HUES6 (cell line): ENCODE measurements around the gene CFB.
A peak's percentile ranks its signal among the peaks of the same experiment; 100 is the strongest.

Source experiments
- H3K27ac ChIP-seq: 2 replicates; pipeline ENCODE4 v1.7.0; 2013; ENCODE audit warnings: low read depth, mild to moderate bottlenecking, low read length, inconsistent platforms
- H3K27me3 ChIP-seq: 2 replicates; pipeline ENCODE4 v1.6.1; 2013; ENCODE audit warnings: low read length; ENCODE audit not compliant: control insufficient read depth, insufficient read depth
- H3K36me3 ChIP-seq: 2 replicates; pipeline ENCODE4 v1.6.1; 2013; ENCODE audit warnings: low read length; ENCODE audit not compliant: control insufficient read depth, insufficient read depth
- H3K4me1 ChIP-seq: 2 replicates; pipeline ENCODE4 v1.6.1; 2013; ENCODE audit warnings: low read length; ENCODE audit not compliant: control insufficient read depth, insufficient read depth
- H3K4me3 ChIP-seq: 2 replicates; pipeline ENCODE4 v1.5.1; 2013; ENCODE audit warnings: low read depth, low read length
- H3K9ac ChIP-seq: one replicate; pipeline ENCODE4 v1.6.1; 2013; ENCODE audit warnings: mild to moderate bottlenecking, low read length
- H3K9me3 ChIP-seq: 2 replicates; pipeline ENCODE4 v1.6.1; 2013; ENCODE audit warnings: low read depth, low read length; ENCODE audit not compliant: control insufficient read depth, insufficient read depth

Gene CFB

DNA sequence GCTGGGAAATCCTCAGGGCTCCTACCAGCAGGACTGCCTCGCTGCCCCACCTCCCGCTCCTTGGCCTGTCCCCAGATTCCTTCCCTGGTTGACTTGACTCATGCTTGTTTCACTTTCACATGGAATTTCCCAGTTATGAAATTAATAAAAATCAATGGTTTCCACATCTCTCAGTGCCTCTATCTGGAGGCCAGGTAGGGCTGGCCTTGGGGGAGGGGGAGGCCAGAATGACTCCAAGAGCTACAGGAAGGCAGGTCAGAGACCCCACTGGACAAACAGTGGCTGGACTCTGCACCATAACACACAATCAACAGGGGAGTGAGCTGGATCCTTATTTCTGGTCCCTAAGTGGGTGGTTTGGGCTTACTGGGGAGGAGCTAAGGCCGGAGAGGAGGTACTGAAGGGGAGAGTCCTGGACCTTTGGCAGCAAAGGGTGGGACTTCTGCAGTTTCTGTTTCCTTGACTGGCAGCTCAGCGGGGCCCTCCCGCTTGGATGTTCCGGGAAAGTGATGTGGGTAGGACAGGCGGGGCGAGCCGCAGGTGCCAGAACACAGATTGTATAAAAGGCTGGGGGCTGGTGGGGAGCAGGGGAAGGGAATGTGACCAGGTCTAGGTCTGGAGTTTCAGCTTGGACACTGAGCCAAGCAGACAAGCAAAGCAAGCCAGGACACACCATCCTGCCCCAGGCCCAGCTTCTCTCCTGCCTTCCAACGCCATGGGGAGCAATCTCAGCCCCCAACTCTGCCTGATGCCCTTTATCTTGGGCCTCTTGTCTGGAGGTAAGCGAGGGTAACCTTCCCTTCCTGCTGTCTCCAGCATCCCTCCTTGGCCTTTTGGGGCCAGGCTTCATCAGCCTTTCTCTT is at the start of gene CFB:
Gene CFB, plus strand, starts transcription at position 589 of the 863 bp plus-strand sequence. Its CDS starts 127 bp downstream, at position 716.
- Histone ChIP-seq H3K27me3 (peaks cover 43% of the 10 kb centered on the region), H3K4me1 (no peaks in the 10 kb centered on the region), H3K27ac (no peak within 1 kb of the TSS), H3K4me3 (no peak within 1 kb of the TSS), H3K9me3 (no peaks in the 10 kb centered on the region), H3K9ac (no peak within 1 kb of the TSS), H3K36me3 (peaks cover 3% of the 10 kb centered on the region; the same call in 1 of the 2 replicates)

DNA sequence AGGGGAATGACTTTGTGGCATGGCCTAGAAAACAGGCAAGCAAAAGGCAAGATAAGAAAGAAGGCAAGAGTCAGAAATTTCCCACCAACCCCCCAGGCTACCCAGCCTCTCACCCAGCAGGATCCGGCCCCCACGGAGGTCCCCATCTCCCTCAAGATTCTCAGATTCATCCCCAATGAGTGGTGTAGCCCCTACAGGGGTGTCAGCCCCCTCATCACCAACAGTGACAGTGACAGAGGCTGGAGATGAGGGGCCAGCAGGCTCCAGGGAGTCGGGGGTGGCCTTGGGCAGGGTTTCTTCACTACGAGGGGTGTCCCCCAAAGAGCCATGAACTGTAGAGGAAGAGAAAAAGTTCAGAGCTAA is 49.4 kb upstream of the CFB start:
- Histone ChIP-seq H3K27me3 (no peaks in the 10 kb centered on the region), H3K9ac (peak overlapping the region; percentile 69), H3K9me3 (no peaks in the 10 kb centered on the region), H3K27ac (no peak overlapping the region), H3K4me1 (peaks cover 5% of the 10 kb centered on the region; the same call in 1 of the 2 replicates), H3K36me3 (peaks cover 44% of the 10 kb centered on the region), H3K4me3 (peak overlapping the region; percentile 89)

DNA sequence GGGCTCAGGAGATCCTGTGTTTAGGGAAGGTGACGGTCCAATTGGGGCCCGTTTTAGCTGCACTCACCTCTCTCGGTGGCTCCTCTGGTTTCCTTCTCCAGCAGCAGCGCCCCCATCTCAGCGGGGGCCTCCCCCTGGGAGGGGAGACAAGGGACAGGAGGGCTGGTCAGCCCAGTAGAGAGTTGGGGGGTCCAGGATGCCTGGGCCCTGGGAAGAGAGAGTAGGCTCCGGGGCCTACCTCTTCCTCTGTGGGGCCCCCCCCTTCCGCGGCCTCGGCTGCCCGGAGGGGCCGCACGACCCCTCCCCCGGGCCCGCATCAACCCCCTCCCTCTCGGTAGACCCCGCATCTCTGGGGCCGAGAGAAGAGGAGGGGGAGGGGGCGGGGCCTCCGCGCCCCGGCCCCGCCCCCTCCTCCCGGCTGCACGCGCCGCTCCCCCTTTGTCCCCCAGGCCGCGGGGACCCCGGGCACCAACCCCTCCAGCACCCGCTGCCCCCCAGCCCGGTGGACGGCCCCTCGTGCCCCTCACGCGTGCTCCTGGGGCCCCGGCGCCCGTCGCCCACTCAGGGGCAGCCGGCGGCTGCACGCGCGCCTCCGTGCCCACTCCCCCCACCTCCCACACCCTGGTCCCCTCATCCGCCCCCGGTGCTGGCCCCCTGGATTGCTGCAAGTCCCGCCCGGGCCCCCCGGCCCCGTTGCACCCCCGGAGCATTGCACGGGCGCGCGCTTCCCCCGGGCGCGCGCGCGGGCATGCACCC is 48.9 kb upstream of the CFB start:
- Histone ChIP-seq H3K27ac (peak overlapping the region; percentile 71; the same call in 1 of the 2 replicates), H3K9ac (peak overlapping the region; percentile 69), H3K4me1 (peaks cover 5% of the 10 kb centered on the region; the same call in 1 of the 2 replicates), H3K4me3 (peak overlapping the region; percentile 89), H3K9me3 (no peaks in the 10 kb centered on the region), H3K27me3 (no peaks in the 10 kb centered on the region), H3K36me3 (peaks cover 38% of the 10 kb centered on the region)

DNA sequence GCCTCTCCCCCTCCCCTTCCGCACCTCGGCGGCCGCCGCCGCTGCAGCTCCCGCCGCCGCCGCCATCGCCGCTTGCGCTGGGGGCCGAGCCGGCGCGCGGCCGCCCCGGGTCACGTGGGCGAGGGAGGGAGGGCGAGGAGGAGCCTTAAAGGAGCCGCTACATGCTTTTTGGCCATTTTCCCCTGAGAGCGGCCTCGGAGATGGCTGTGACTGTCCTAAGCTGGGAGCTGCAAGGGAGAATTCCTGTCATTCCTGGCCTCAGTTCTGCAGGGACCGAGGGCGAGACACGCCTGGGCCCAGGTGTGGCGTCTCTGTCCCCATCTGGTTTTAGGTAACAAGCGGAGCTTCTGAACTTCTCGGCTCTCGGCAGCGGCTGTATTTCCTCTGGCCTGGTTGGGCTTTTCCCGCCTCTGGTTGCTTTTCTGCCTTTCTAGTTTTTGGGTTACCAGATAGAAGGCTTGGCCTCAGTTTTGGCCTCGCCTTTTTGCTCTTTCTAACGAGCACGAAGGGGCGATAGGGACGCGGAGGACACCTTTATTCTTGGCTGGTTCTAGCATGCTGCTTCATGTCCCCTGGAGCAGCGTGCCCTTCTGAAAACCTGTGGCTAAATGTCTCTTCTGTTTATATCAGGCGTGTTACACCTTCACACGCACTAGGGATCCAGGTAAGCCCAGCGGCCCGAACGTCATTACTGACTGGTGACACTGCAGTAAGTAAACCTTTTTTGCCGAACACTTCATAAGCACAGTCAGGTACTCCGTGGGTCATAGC is 48.1 kb upstream of the CFB start, which contains the start of gene EHMT2:
Gene EHMT2, minus strand, starts transcription at position 87 of the 771 bp plus-strand sequence. Its CDS starts 21 bp downstream, at position 66.
- Histone ChIP-seq H3K36me3 (peaks cover 30% of the 10 kb centered on the region), H3K4me3 (peak within 1 kb of the TSS; percentile 89), H3K9me3 (no peaks in the 10 kb centered on the region), H3K27ac (peak within 1 kb of the TSS; percentile 71; the same call in 1 of the 2 replicates), H3K27me3 (no peaks in the 10 kb centered on the region), H3K9ac (peak within 1 kb of the TSS; percentile 80), H3K4me1 (peaks cover 8% of the 10 kb centered on the region; the same call in 1 of the 2 replicates)

DNA sequence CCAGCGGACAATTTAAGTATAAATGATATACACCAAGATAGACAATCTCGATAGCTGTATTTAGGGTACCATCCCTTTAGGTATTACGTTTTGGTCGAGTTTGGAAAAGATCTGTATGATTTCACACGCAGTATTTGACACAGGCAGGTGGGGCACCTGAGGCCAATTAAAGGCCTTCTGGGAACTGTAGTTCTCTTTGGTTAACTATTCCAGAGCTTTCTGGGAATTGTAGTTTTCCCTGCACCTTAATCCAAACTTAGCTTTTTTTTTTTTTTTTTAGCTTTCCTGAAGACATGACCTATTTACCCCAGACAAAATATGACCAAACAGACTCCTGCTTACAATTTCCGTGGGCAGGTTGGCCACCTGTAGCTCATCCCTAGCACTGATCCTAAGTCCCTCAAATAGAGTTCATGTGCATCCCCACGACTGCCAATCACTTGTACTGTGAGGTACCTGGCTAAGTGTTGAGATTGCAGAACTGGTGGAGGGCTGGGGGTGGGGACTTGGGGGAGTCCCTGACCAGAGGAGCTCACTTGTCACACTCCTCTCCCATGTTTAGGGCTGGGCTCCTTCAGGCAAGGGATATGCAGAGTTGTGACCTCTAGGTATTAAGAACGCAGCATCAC is 47.4 kb upstream of the CFB start:
- H3K27ac ChIP-seq, result no peak overlapping the region
- peak overlapping the region; percentile 89 for H3K4me3 ChIP-seq
- peak overlapping the region; percentile 80 for H3K9ac ChIP-seq
- no peaks in the 10 kb centered on the region for H3K9me3 ChIP-seq
- no peaks in the 10 kb centered on the region for H3K27me3 ChIP-seq
- peaks cover 23% of the 10 kb centered on the region for H3K36me3 ChIP-seq
- peaks cover 10% of the 10 kb centered on the region; the same call in 1 of the 2 replicates for H3K4me1 ChIP-seq

DNA sequence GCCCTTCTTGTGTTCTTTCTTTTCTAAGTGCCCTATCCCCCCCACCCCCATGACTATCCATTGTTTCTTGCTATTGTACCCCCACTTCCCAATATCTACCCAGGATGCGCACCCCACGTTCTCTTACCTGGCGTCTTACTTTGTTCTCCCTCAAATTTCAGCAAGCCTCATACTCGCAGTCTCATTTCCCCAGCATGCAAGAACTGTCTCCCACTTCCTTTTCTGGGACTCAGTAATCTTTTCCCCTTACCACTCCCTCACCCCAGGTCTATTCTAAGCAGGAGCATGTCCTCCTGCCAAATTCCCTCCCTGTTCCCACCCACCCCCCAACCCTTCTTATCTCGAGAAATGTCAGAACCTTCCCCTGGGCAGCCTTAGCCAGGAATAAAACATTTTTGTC is 46.7 kb upstream of the CFB start:
- Histone ChIP-seq H3K9ac (no peak overlapping the region), H3K4me3 (no peak overlapping the region), H3K9me3 (no peaks in the 10 kb centered on the region), H3K36me3 (peaks cover 21% of the 10 kb centered on the region), H3K27ac (no peak overlapping the region), H3K4me1 (peaks cover 10% of the 10 kb centered on the region; the same call in 1 of the 2 replicates), H3K27me3 (no peaks in the 10 kb centered on the region)

DNA sequence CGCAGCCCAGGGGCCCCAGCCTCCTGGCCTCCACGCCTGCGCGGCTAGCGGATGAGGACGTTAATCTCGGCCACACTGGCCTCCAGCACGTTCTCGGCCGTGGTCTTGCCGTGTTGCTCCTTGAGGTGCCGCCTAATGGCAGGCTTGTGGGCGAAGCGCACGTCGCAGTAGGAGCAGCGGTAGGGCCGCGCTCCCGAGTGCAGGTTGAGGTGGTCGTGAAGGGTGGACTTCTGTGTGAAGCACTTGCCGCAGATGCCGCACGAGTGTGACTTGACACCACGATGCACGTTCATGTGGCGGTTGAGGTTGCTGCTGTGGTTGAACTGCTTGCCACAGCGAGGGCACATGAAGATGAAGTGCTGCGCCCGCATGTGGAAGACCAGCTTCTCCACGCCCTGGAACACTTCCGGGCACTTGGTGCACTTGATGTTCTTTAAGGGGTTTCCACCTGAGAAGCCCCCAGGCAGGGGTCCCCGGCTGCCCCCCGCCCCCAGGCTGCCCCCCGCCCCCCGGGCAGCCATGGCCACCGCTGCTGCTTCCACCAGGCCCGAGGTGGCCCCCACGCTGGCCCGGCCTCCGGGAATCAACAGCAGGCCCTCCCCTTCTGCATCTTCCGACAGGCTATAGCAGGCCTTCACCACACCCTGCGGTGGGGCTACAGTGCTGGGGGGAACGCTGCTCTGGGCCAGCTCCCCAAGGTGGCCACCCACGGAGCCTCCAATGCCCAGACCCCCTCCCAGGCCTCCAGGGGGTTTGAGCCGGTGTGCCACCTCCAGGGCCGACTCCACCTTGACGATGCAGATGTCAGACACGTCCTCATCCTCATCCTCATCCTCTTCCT is 45.8 kb upstream of the CFB start:
- Histone ChIP-seq H3K4me3 (no peak overlapping the region), H3K27ac (no peak overlapping the region), H3K4me1 (peaks cover 10% of the 10 kb centered on the region; the same call in 1 of the 2 replicates), H3K27me3 (no peaks in the 10 kb centered on the region), H3K36me3 (peaks cover 13% of the 10 kb centered on the region), H3K9me3 (no peaks in the 10 kb centered on the region), H3K9ac (no peak overlapping the region)

DNA sequence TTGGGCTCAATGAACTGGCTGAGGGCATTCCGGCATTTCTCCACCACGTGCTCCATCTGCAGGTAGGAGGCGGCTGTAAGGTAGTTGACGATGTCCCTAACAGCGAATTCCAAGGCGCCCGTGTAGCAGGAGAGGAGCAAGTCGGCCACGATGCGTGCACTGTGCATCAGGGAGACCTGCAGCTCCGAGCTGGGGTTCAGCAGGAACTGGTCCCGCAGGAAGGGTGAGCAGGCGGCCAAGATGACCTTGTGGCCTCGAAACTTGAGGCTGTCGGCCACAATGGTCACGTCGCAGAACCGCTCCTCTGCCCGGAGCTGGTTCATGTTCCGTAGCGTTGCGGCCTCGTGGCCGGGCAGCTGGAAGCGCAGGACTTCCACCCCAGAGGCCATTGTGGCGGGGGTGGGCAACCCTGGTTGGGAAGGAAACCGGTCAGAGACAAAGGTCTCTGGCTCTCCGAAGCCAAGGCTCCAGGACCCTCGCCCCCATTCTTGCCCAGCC is 44.9 kb upstream of the CFB start:
- Histone ChIP-seq H3K27me3 (no peaks in the 10 kb centered on the region), H3K9me3 (no peaks in the 10 kb centered on the region), H3K9ac (no peak overlapping the region), H3K4me3 (peak overlapping the region; percentile 66), H3K36me3 (peaks cover 4% of the 10 kb centered on the region), H3K27ac (no peak overlapping the region), H3K4me1 (peaks cover 13% of the 10 kb centered on the region; the same call in 1 of the 2 replicates)

DNA sequence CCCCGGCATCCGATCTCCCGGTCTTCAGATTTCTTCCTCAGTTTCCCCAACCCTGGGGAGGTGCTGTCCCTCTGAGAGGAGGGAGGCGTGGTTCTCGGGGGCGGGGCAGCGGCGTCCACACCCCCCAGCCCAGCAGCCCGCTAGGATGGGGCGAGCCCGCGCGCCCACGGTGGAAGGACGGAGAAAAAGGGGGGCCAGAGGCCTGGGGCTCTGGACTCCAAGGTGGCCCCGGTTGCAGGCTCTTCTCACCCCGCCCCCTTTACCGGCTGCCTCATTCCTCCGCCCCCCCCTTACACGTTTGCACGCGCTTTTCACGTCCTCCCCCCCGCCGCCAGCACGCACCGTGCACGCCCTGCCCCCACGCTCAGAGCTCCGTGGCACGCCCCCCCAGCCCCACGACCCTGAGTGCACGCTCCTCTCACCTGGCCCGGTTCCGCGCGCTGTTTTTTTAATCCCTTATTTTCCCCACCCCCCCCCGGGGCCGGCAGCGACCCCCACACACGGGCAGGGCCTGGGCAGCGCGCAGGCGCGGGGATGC is 44.4 kb upstream of the CFB start:
- Histone ChIP-seq H3K36me3 (no peaks in the 10 kb centered on the region), H3K4me3 (peak overlapping the region; percentile 66), H3K27ac (no peak overlapping the region), H3K4me1 (peaks cover 18% of the 10 kb centered on the region), H3K27me3 (no peaks in the 10 kb centered on the region), H3K9ac (peak overlapping the region; percentile 33), H3K9me3 (no peaks in the 10 kb centered on the region)
